H9 (cell line): Measurements from ENCODE around the gene HHAT. TPM values are rescaled to one million over a fixed set of nuclear protein-coding genes. Genes with fewer than 3 reads are reported as not detected.

ENCODE experiments used
- DNase-seq: peaks from one replicate; pipeline ENCODE4 v3.0.0-alpha.2; 2017
- H2AFZ ChIP-seq: one replicate; pipeline ENCODE4 v1.6.1; 2013; ENCODE audit warnings: mild to moderate bottlenecking, low read length, control low read depth, moderate library complexity
- H2AK5ac ChIP-seq: 2 replicates; pipeline ENCODE4 v1.6.1; 2013; ENCODE audit warnings: low read length, control low read depth, mixed read lengths; ENCODE audit not compliant: insufficient read length
- H2BK120ac ChIP-seq: one replicate; pipeline ENCODE4 v1.6.1; 2013; ENCODE audit warnings: low read depth, mild to moderate bottlenecking, low read length, control low read depth, inconsistent platforms; ENCODE audit not compliant: poor library complexity, severe bottlenecking
- H2BK12ac ChIP-seq: 2 replicates; pipeline ENCODE4 v1.6.1; 2013; ENCODE audit warnings: low read length, control low read depth, mixed read lengths, low read depth; ENCODE audit not compliant: insufficient read length
- H2BK15ac ChIP-seq: 2 replicates; pipeline ENCODE4 v1.6.1; 2013; ENCODE audit warnings: low read depth, low read length, control low read depth
- H2BK20ac ChIP-seq: one replicate; pipeline ENCODE4 v1.6.1; 2013; ENCODE audit warnings: low read depth, mild to moderate bottlenecking, low read length, control low read depth, inconsistent platforms; ENCODE audit not compliant: poor library complexity, severe bottlenecking
- H2BK5ac ChIP-seq: 2 replicates; pipeline ENCODE4 v1.6.1; 2013; ENCODE audit warnings: low read length, control low read depth, mixed read lengths; ENCODE audit not compliant: insufficient read length
- H3K14ac ChIP-seq: 2 replicates; pipeline ENCODE4 v1.6.1; 2013; ENCODE audit warnings: low read length, control low read depth; ENCODE audit not compliant: insufficient read depth
- H3K18ac ChIP-seq: 2 replicates; pipeline ENCODE4 v1.6.1; 2013; ENCODE audit warnings: low read depth, mild to moderate bottlenecking, mixed read lengths, low read length, control low read depth; ENCODE audit not compliant: insufficient read length
- H3K23ac ChIP-seq: 2 replicates; pipeline ENCODE4 v1.6.1; 2013; ENCODE audit warnings: low read length, control low read depth, mixed read lengths, low read depth; ENCODE audit not compliant: insufficient read length
- H3K23me2 ChIP-seq: 2 replicates; pipeline ENCODE4 v1.6.1; 2013; ENCODE audit warnings: low read depth, mild to moderate bottlenecking, mixed read lengths, low read length, control low read depth; ENCODE audit not compliant: insufficient read length, poor library complexity, severe bottlenecking
- H3K27ac ChIP-seq: 2 replicates; pipeline ENCODE4 v1.5.1; 2013; ENCODE audit warnings: low read length, control low read depth, mixed read lengths, low read depth; ENCODE audit not compliant: insufficient read length
- H3K27me3 ChIP-seq: 2 replicates; pipeline ENCODE4 v1.6.1; 2013; ENCODE audit warnings: low read length, control low read depth, inconsistent platforms; ENCODE audit not compliant: insufficient read depth
- H3K4ac ChIP-seq: 2 replicates; pipeline ENCODE4 v1.6.1; 2013; ENCODE audit warnings: low read depth, mild to moderate bottlenecking, control low read depth, inconsistent platforms, low read length, moderate library complexity
- H3K4me1 ChIP-seq: 2 replicates; pipeline ENCODE4 v1.6.1; 2013; ENCODE audit warnings: low read length, control low read depth, inconsistent platforms; ENCODE audit not compliant: insufficient read depth
- H3K4me2 ChIP-seq: 2 replicates; pipeline ENCODE4 v1.6.1; 2013; ENCODE audit warnings: low read length, control low read depth, mixed read lengths; ENCODE audit not compliant: insufficient read length, insufficient read depth
- H3K56ac ChIP-seq: 2 replicates; pipeline ENCODE4 v1.6.1; 2013; ENCODE audit warnings: low read depth, mild to moderate bottlenecking, mixed read lengths, low read length, control low read depth; ENCODE audit not compliant: insufficient read length
- H3K79me1 ChIP-seq: 2 replicates; pipeline ENCODE4 v1.6.1; 2013; ENCODE audit warnings: low read depth, mild to moderate bottlenecking, moderate library complexity, low read length, control low read depth, inconsistent platforms; ENCODE audit not compliant: insufficient read depth, poor library complexity, severe bottlenecking
- H3K79me2 ChIP-seq: 2 replicates; pipeline ENCODE4 v1.6.1; 2013; ENCODE audit warnings: low read length, control low read depth, inconsistent platforms; ENCODE audit not compliant: insufficient read depth
- H3K9ac ChIP-seq: 2 replicates; pipeline ENCODE4 v1.6.1; 2013; ENCODE audit warnings: low read length, control low read depth, mixed read lengths; ENCODE audit not compliant: insufficient read length; ENCODE audit errors: extremely low read depth
- H3K9me3 ChIP-seq: one replicate; pipeline ENCODE4 v1.6.1; 2013; ENCODE audit warnings: low read depth, low read length, inconsistent platforms; ENCODE audit not compliant: control insufficient read depth
- H3T11ph ChIP-seq: one replicate; pipeline ENCODE4 v1.6.1; 2013; ENCODE audit warnings: mild to moderate bottlenecking, low read length, control low read depth, inconsistent platforms
- H4K20me1 ChIP-seq: one replicate; pipeline ENCODE4 v1.6.1; 2013; ENCODE audit not compliant: control insufficient read depth, insufficient read length, insufficient read depth
- H4K5ac ChIP-seq: 2 replicates; pipeline ENCODE4 v1.6.1; 2013; ENCODE audit warnings: low read depth, mild to moderate bottlenecking, mixed read lengths, low read length, control low read depth; ENCODE audit not compliant: insufficient read length
- H4K8ac ChIP-seq: replicated peaks from 2 replicates; pipeline ENCODE4 v1.6.1; 2013; ENCODE audit warnings: low read length, control low read depth, mixed read lengths, low read depth; ENCODE audit not compliant: insufficient read length
- H4K91ac ChIP-seq: 2 replicates; pipeline ENCODE4 v1.6.1; 2013; ENCODE audit warnings: low read depth, mild to moderate bottlenecking, moderate library complexity, mixed read lengths, low read length, control low read depth; ENCODE audit not compliant: insufficient read length
- H3K27ac Mint-ChIP-seq, 3 experiments: 2 replicates in 2 of 3; 3 replicates in 1 of 3; pipeline ENCODE4 v1.8.0; 2020 to 2021; ENCODE audit warnings: mixed read lengths in 3 of 3, mild to moderate bottlenecking in 1 of 3, moderate library complexity in 1 of 3
- H3K27me3 Mint-ChIP-seq: 2 replicates; pipeline ENCODE4 v1.8.0; 2021; ENCODE audit warnings: low read depth, mild to moderate bottlenecking, moderate library complexity, mixed read lengths
- H3K36me3 Mint-ChIP-seq, 3 experiments: 2 replicates in 2 of 3; 3 replicates in 1 of 3; pipeline ENCODE4 v1.8.0; 2020 to 2021; ENCODE audit warnings: low read depth in 3 of 3, mixed read lengths in 3 of 3; ENCODE audit not compliant: insufficient read depth in 1 of 3
- H3K4me1 Mint-ChIP-seq, 2 experiments: 2 replicates each; pipeline ENCODE4 v1.8.0; 2020; ENCODE audit warnings: mixed read lengths in 2 of 2
- H3K4me3 Mint-ChIP-seq, 2 experiments: 2 replicates in 1 of 2; 3 replicates in 1 of 2; pipeline ENCODE4 v1.8.0; 2020 to 2021; ENCODE audit warnings: mild to moderate bottlenecking in 2 of 2, mixed read lengths in 2 of 2, moderate library complexity in 1 of 2
- H3K9me3 Mint-ChIP-seq, 2 experiments: 2 replicates in 1 of 2; 3 replicates in 1 of 2; pipeline ENCODE4 v1.8.0; 2020; ENCODE audit warnings: mild to moderate bottlenecking in 2 of 2, mixed read lengths in 2 of 2, moderate library complexity in 1 of 2
- CTCF ChIP-seq: fragments of 200-600 bp; sonication (generic); conservative IDR thresholded peaks from 3 replicates; pipeline ENCODE4 v1.8.0; 2021; ENCODE audit warnings: antibody characterized with exemption, mild to moderate bottlenecking
- WGBS: extraction: QIAGEN DNeasy Blood & Tissue Kit; methylation state at CpG from one replicate; pipeline ENCODE4 v1.1.7; 2013; ENCODE audit warnings: missing lambda C conversion rate, low lambda C conversion rate, mixed read lengths; ENCODE audit not compliant: insufficient read length; ENCODE audit errors: extremely low coverage; 5-methylcytosine and 5-hydroxymethylcytosine counted together
- total RNA-seq: library from RNA; stranded (reverse); gene quantifications from 2 replicates; pipeline ENCODE4 v1.2.1, GENCODE V29; 2021

HHAT gene
- total RNA-seq, 1 experiment from 2014 or later: 0.48 TPM

GRCh38 chr1:210417881-210418280 lies 89.2 kb downstream of the HHAT start:
- H2BK120ac ChIP-seq: no peak overlapping the region
- H3K36me3 Mint-ChIP-seq: peaks cover 0 to 8% (median 0%) of the 10 kb centered on the region in 3 experiments; a peak in 2 of 7 replicates
- H3K27me3 Mint-ChIP-seq: peaks cover 2% of the 10 kb centered on the region; the same call in 1 of the 2 replicates
- H3K23me2 ChIP-seq: no peaks in the 10 kb centered on the region
- H2AK5ac ChIP-seq: no peak overlapping the region
- H3K4me1 Mint-ChIP-seq: peaks cover 10 to 22% of the 10 kb centered on the region in 2 experiments
- no peak overlapping the region for H2AFZ ChIP-seq
- peaks cover 5 to 6% of the 10 kb centered on the region in 2 experiments; a peak in 4 of 5 replicates for H3K9me3 Mint-ChIP-seq
- no peak overlapping the region for H3T11ph ChIP-seq
- no peak overlapping the region for H4K8ac ChIP-seq
- no peak for TF ChIP-seq CTCF
- no peak overlapping the region for H3K27ac Mint-ChIP-seq
- H4K91ac ChIP-seq: no peak overlapping the region
- no peak overlapping the region for H4K5ac ChIP-seq
- H2BK15ac ChIP-seq: no peak overlapping the region
- H3K23ac ChIP-seq: no peak overlapping the region
- no peaks in the 10 kb centered on the region for H3K27me3 ChIP-seq
- no peak overlapping the region for H2BK20ac ChIP-seq
- WGBS: no CpG with 5 or more reads among the region's 5 CpGs
- no peak overlapping the region for H2BK5ac ChIP-seq
- no peaks in the 10 kb centered on the region for H4K20me1 ChIP-seq
- no peaks in the 10 kb centered on the region for H3K9me3 ChIP-seq
- no peak overlapping the region for H3K27ac ChIP-seq
- H3K18ac ChIP-seq: no peak overlapping the region
- H3K4me2 ChIP-seq: no peak overlapping the region
- H3K4ac ChIP-seq: no peak overlapping the region
- H3K4me3 Mint-ChIP-seq: no peak overlapping the region
- no peak overlapping the region for H2BK12ac ChIP-seq
- no peak overlapping the region for H3K56ac ChIP-seq
- H3K79me1 ChIP-seq: no peaks in the 10 kb centered on the region
- 0 out of 2 replicates have a peak, but pooled peaks cover 5% of the 10 kb centered on the region for H3K4me1 ChIP-seq
- H3K9ac ChIP-seq: no peak overlapping the region
- no peak for DNase-seq
- H3K14ac ChIP-seq: no peak overlapping the region
- H3K79me2 ChIP-seq: no peaks in the 10 kb centered on the region
